GM12878 (cell line): Measurements from ENCODE around the gene HMCN2.

Experiments used
- BRCA1 ChIP-seq: IDR thresholded peaks from 2 replicates; pipeline ENCODE4 v1.6.1; 2011; ENCODE audit warnings: low read depth, low read length, improper control_type of control experiment
- CTCF ChIP-seq, 3 experiments: IDR thresholded peaks in 2 of 3; conservative IDR thresholded peaks in 1 of 3; 2 replicates each; pipeline ENCODE4 v1.5.1; 2011; ENCODE audit warnings: low read depth in 3 of 3, low read length in 3 of 3, mild to moderate bottlenecking in 3 of 3, control low read depth in 2 of 3, moderate library complexity in 2 of 3, inconsistent platforms in 1 of 3, mixed read lengths in 1 of 3; ENCODE audit not compliant: control insufficient read depth in 2 of 3, insufficient read depth in 1 of 3; ENCODE audit errors: extremely low read depth in 1 of 3
- ESRRA ChIP-seq: IDR thresholded peaks from 2 replicates; pipeline ENCODE4 v1.6.1; 2012; ENCODE audit warnings: mild to moderate bottlenecking, low read length, improper control_type of control experiment
- MTA3 ChIP-seq: IDR thresholded peaks from 2 replicates; pipeline ENCODE4 v1.6.1; 2012; ENCODE audit warnings: low read length, inconsistent platforms, borderline replicate concordance
- REST ChIP-seq: IDR thresholded peaks from 2 replicates; pipeline ENCODE4 v1.6.1; 2012; ENCODE audit warnings: mild to moderate bottlenecking, low read depth, low read length
- SP1 ChIP-seq: IDR thresholded peaks from one replicate; pipeline ENCODE4 v1.6.1; 2011; ENCODE audit warnings: low read depth, low read length
- SREBF2 ChIP-seq: IDR thresholded peaks from 2 replicates; pipeline ENCODE4 v1.6.1; 2012; ENCODE audit warnings: mild to moderate bottlenecking, low read length
- TCF7 ChIP-seq: IDR thresholded peaks from 2 replicates; pipeline ENCODE4 v1.6.1; 2014; ENCODE audit warnings: antibody characterized with exemption, borderline replicate concordance
- TF ChIP-seq, protein P1 (sequence below): IDR thresholded peaks from 2 replicates; pipeline ENCODE4 v1.6.1; 2012; ENCODE audit warnings: low read depth, low read length, improper control_type of control experiment

DNA sequence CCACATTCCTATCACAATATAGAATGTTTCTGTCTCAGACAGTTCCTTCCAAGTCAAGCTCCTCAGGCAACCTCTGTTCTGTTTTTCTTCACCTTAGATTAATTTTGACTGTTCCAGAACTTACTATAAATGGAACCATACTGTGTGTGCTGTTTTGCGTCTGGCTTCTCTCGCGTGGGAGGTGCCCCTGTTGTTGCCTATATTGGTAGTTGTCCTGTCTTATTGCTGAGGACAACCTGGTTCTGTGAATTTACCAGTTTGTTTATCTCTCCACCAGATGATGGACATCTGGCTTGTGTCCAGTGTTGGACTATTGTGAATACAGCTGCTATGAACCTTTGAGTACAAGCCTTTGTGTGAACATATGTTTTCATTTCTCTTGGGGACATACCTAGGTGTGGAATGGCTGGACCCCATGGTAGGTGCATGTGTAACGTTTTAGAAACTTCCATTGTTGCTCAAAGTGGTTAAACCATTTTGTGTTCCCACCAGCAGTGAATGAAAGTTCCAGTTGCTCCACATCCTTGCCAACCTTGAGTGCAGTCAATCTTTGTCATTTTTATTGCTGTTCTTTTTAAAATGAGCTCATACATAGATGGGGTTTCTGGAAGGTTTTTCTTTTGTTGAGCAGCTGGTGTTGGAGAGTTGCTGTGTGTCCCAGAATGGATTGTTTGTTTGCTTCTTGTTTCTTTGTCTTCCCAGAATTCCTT, 18.1 kb downstream of the HMCN2 start:
- TF ChIP-seq BRCA1 (no peak), REST (no peak), CTCF (IDR thresholded peaks at IDR 0.05 in 2 of 3, conservative IDR thresholded peaks at IDR 0.05 in 1 of 3; ENCODE audit: control insufficient read depth in 2 of 3, extremely low read depth in 1 of 3, insufficient read depth in 1 of 3, low read depth in 3 of 3, low read length in 3 of 3) (no peak), TCF7 (no peak), SREBF2 (no peak), MTA3 (no peak), ESRRA (no peak), SP1 (no peak)
- TF ChIP-seq, protein P1, sequence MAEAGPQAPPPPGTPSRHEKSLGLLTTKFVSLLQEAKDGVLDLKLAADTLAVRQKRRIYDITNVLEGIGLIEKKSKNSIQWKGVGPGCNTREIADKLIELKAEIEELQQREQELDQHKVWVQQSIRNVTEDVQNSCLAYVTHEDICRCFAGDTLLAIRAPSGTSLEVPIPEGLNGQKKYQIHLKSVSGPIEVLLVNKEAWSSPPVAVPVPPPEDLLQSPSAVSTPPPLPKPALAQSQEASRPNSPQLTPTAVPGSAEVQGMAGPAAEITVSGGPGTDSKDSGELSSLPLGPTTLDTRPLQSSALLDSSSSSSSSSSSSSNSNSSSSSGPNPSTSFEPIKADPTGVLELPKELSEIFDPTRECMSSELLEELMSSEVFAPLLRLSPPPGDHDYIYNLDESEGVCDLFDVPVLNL = no peak
